Bronchus fibroblast of lung (primary cell): ENCODE data around the gene RECQL5. TPM values are rescaled to one million over a fixed set of nuclear protein-coding genes. Genes with fewer than 3 reads are reported as not detected.

Source experiments
- total RNA-seq: library from RNA; depleted of rRNA; stranded (reverse); fragments of >200 nt; gene quantifications from 2 replicates; pipeline ENCODE4 v1.2.3, GENCODE V29; 2015

Gene RECQL5
- 15.2 and 17.3 TPM in 2 replicates for total RNA-seq

DNA sequence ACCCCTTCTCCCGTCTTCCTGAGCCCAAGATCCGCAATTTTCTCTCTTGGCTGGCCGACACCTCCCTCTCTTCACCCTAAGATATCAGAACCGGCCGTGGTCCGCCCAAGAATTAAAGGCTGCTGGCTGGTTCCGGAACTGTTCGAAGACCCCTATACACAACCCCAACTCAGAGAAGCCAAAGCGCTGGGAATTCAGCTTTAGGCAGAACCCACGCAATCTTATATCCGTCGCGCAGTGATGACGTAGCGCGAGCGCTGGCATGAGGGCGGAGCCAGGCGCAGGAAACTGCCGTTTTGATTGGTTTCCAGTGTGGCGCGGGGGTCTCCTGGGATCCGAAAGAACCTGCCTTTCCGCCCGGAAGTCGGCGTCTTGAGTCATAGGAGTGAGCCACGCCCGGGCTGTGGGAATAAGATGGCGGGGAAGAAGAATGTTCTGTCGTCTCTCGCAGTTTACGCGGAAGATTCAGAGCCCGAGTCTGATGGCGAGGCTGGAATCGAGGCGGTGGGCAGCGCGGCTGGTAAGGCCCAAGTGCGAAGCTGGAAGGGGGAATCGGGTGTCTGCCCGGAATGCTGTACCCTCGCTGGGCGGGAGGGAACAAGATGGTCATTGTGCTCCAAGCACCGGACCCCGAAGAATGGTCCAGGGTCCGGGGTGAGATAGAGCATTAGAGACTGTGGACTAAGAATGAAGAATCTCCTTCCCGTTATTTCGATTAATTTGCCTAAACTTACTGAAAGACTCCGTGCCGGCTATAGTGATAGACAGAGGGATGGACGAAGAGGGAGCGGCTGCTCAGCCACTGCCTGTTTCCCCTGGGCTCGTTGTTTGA is at the start of gene RECQL5, which contains the start of gene SAP30BP:
RECQL5 (minus strand) TSS at position 196 of the 832 bp plus-strand sequence. CDS start 597 bp downstream, outside the sequence.
SAP30BP (plus strand) TSS at position 380 of the 832 bp plus-strand sequence; CDS start at position 415, 35 bp downstream.

DNA sequence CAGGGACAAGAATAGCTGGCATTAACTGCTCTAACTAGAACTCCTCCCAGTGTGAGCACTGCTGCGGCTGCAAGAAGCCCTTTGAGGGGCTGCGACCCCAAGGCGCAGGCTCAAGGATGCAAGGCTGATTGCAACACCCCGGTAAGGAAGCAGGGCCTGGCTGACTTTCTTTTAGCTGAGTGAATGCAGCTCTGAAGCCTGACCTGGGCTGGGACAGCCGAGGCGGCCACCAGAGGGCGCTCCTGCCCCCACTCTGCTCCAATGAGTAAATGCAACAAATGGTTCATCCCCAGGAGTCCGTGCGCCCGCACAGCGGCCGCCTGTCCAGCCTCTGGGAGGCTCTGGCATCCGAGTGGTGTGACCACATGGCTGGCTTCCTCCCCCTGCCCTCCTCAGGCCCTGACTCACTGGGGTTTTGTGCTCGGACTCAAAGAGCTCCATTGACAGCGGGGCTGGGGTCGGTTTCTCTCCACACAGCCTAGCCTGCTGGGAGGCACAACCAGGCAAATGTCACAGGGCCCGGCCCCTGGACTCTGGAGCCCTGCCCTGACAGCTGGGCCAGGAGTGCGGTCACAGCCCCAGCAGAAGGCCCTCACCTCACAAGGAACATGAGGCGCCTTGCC is 34.0 kb downstream of the RECQL5 start, which contains the start of gene SMIM5:
SMIM5 (plus strand) TSS at position 572 of the 623 bp plus-strand sequence. CDS start 6,768 bp downstream, outside the sequence.

DNA sequence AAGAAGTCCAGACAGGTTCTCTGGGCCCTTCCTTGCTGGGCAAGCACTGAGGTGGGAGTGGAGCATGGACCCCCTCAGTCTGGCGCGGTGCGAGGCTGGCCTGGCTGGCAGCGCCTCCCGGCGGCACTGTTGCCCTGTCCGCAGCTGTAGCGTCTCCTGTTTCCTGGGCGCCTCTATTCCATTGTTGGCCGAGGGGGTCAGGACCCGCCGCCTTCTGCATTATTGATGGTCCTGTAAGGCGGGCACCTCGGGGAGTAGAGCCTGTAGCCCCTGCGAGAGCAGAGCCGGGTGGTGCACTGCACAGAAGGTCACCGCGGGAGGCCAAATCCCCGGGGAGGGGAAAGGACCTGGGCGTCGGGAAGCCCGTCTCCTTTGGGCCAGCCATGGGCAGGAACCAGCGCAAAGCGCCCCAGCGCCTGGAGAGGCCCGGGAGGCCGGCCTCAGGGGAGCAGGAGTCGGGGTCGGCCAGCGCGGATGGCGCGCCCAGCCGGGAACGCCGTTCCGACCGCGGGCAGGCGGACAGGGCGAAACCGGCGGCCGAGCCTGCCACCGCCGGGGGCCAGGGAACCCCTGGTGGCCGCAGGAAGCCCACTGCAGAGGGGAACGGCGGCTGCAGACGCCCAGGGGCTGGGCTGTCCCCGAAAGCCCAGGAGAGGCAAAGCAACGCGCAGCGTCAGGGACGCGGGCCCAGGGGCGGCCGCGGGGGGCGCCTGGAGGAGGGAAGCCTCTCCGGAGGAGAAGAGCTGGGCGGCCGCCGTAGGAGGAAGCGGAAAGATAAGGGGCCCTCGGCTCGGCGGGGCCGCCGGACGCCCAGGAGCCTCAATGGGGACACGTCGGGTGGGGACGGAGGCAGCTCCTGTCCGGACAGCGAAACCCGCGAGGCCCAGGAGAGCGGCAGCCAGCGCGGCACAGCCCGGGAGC is 79.0 kb downstream of the RECQL5 start, which contains the start of gene MYO15B:
MYO15B (plus strand) TSS at position 126 of the 921 bp plus-strand sequence; CDS start at position 384, 258 bp downstream.

Other genes with a start within 250 kb of the RECQL5 start
- gene TMEM94, start 210.5 kb downstream of the RECQL5 start, total RNA-seq, result 35.2 and 44.9 TPM in 2 replicates
- gene CASKIN2, start 151.6 kb downstream of the RECQL5 start, total RNA-seq, result 6.7 and 9.1 TPM in 2 replicates
- 15.3 and 20.8 TPM in 2 replicates for gene TSEN54, start 150.6 kb downstream of the RECQL5 start, total RNA-seq
- gene LLGL2, start 141.5 kb downstream of the RECQL5 start, total RNA-seq, result 0.30 and 1.5 TPM in 2 replicates
- 2.0 and 2.1 TPM in 2 replicates for gene MYO15B, start 79.4 kb downstream of the RECQL5 start, total RNA-seq
- not detected in 2 replicates for gene SMIM5, start 33.7 kb downstream of the RECQL5 start, total RNA-seq
- 43.9 and 62.7 TPM in 2 replicates for gene SAP30BP, start 184 bp upstream of the RECQL5 start, total RNA-seq
- gene ITGB4, start 54.3 kb upstream of the RECQL5 start, total RNA-seq, result under 0.01 and 0.30 TPM in 2 replicates
- 50.1 and 52.8 TPM in 2 replicates for gene GALK1, start 98.0 kb upstream of the RECQL5 start, total RNA-seq
- gene UNK, start 117.7 kb upstream of the RECQL5 start, total RNA-seq, result 19.0 and 27.9 TPM in 2 replicates
- 0.84 and 1.5 TPM in 2 replicates for gene UNC13D, start 177.2 kb upstream of the RECQL5 start, total RNA-seq
- 59.3 and 73.1 TPM in 2 replicates for gene WBP2, start 188.2 kb upstream of the RECQL5 start, total RNA-seq
- 12.8 and 15.1 TPM in 2 replicates for gene TRIM47, start 211.4 kb upstream of the RECQL5 start, total RNA-seq
- 20.2 and 23.4 TPM in 2 replicates for gene TRIM65, start 229.8 kb upstream of the RECQL5 start, total RNA-seq
- gene MRPL38, start 237.7 kb upstream of the RECQL5 start, total RNA-seq, result 23.5 and 26.0 TPM in 2 replicates